Liver (tissue), 3 donors: Measurements from ENCODE around the gene CHRNA4.

ENCODE experiments used
- GABPA ChIP-seq, 2 donors: IDR thresholded peaks in 1 of 2; conservative IDR thresholded peaks in 1 of 2; 2 replicates each; pipeline ENCODE4 v1.6.1; 2016; ENCODE audit warnings: antibody characterized with exemption in 2 of 2, mild to moderate bottlenecking in 1 of 2, moderate library complexity in 1 of 2
- TAF1 ChIP-seq: conservative IDR thresholded peaks from 2 replicates; pipeline ENCODE4 v1.6.1; 2016; ENCODE audit warnings: antibody characterized with exemption, mild to moderate bottlenecking
- TF ChIP-seq, protein P1 (sequence below): IDR thresholded peaks from 2 replicates; pipeline ENCODE4 v1.6.1; 2016; ENCODE audit warnings: antibody characterized with exemption, mild to moderate bottlenecking
- TF ChIP-seq, protein P2 (sequence below): fragments of 150-350 bp; IDR thresholded peaks from 2 replicates; pipeline ENCODE4 v1.5.1; 2017; ENCODE audit warnings: improper control_type of control experiment, low read depth, low read length; ENCODE audit not compliant: missing input control
- donor health status: healthy.
- donor health status: healthy.

DNA sequence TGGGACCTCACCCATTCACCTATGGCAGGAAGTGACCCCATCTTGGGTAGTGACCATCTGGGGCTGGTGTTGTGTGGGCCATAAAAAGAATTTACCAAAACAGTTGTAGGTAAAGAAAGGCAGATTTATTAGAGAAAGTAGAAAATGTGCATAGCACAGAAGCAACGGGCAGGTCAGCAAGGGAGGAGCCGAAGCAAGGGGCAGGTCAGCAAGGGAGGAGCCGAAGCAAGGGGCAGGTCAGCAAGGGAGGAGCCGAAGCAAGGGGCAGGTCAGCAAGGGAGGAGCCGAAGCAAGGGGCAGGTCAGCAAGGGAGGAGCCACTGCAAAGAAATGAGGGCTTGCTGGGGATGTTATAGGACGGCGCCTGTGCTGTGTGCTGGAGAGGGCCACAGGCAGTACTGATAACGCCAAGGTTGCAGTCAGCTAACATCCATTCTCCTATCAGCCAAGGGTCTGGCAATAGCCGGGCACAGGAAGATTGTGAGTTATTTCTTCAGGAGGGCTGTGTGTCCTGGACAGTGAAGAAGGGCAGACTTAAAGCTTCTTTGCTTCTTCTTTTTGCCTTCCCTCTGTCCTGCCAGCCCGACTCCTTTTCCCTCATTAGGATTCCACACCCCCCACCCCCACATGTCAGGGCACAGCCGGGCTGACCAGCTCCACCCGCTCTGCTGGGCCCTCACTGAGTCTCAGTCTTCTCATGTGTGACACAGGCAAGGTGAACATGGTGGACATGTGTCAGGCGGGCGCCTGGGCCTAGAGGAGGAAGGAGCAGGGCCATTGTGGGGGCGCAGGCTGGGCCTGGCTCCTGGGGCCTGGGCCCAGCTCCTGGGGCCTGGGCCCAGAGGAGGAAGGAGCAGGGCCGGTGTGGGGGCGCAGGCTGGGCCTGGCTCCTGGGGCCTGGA is 31.6 kb upstream of the CHRNA4 start:
- TF ChIP-seq, protein P1, sequence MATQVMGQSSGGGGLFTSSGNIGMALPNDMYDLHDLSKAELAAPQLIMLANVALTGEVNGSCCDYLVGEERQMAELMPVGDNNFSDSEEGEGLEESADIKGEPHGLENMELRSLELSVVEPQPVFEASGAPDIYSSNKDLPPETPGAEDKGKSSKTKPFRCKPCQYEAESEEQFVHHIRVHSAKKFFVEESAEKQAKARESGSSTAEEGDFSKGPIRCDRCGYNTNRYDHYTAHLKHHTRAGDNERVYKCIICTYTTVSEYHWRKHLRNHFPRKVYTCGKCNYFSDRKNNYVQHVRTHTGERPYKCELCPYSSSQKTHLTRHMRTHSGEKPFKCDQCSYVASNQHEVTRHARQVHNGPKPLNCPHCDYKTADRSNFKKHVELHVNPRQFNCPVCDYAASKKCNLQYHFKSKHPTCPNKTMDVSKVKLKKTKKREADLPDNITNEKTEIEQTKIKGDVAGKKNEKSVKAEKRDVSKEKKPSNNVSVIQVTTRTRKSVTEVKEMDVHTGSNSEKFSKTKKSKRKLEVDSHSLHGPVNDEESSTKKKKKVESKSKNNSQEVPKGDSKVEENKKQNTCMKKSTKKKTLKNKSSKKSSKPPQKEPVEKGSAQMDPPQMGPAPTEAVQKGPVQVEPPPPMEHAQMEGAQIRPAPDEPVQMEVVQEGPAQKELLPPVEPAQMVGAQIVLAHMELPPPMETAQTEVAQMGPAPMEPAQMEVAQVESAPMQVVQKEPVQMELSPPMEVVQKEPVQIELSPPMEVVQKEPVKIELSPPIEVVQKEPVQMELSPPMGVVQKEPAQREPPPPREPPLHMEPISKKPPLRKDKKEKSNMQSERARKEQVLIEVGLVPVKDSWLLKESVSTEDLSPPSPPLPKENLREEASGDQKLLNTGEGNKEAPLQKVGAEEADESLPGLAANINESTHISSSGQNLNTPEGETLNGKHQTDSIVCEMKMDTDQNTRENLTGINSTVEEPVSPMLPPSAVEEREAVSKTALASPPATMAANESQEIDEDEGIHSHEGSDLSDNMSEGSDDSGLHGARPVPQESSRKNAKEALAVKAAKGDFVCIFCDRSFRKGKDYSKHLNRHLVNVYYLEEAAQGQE: no peak
- TF ChIP-seq, protein P2, sequence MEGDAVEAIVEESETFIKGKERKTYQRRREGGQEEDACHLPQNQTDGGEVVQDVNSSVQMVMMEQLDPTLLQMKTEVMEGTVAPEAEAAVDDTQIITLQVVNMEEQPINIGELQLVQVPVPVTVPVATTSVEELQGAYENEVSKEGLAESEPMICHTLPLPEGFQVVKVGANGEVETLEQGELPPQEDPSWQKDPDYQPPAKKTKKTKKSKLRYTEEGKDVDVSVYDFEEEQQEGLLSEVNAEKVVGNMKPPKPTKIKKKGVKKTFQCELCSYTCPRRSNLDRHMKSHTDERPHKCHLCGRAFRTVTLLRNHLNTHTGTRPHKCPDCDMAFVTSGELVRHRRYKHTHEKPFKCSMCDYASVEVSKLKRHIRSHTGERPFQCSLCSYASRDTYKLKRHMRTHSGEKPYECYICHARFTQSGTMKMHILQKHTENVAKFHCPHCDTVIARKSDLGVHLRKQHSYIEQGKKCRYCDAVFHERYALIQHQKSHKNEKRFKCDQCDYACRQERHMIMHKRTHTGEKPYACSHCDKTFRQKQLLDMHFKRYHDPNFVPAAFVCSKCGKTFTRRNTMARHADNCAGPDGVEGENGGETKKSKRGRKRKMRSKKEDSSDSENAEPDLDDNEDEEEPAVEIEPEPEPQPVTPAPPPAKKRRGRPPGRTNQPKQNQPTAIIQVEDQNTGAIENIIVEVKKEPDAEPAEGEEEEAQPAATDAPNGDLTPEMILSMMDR: no peak
- TF ChIP-seq GABPA (IDR thresholded peaks at IDR 0.05 in 1 of 2, conservative IDR thresholded peaks at IDR 0.05 in 1 of 2) (no peak), TAF1 (no peak)
